Stomach (tissue), 9 donors: ENCODE data around the gene FNDC1. TPM values are rescaled to one million over a fixed set of nuclear protein-coding genes. Genes with fewer than 3 reads are reported as not detected.

Source experiments
- DNase-seq, 2 donors: peaks; one replicate each; pipeline versions ENCODE4 v3.0.0 to v3.0.0-alpha.2; 2013 to 2019
- H3K27ac ChIP-seq, 5 donors: fragments of 200-600 bp in 4 of 5; sonication (generic) in 4 of 5; one replicate each; pipeline ENCODE4 v1.5.1; 2013 to 2019; ENCODE audit warnings: mild to moderate bottlenecking in 1 of 5, moderate library complexity in 1 of 5
- H3K27me3 ChIP-seq, 3 donors: fragments of 200-600 bp; sonication (generic); one replicate each; pipeline ENCODE4 v1.5.1; 2017 to 2019; ENCODE audit warnings: mixed run types in 1 of 3
- H3K36me3 ChIP-seq, 4 donors: fragments of 200-600 bp; sonication (generic); 1 replicate in 3 of 4; 2 replicates in 1 of 4; pipeline ENCODE4 v1.5.1; 2016 to 2019
- H3K4me1 ChIP-seq, 4 donors: fragments of 200-600 bp; sonication (generic); one replicate each; pipeline ENCODE4 v1.5.1; 2016 to 2019
- H3K4me3 ChIP-seq, 4 donors: fragments of 200-600 bp; sonication (generic) in 3 of 4; one replicate each; pipeline ENCODE4 v1.5.1; 2016 to 2019; ENCODE audit warnings: mild to moderate bottlenecking in 1 of 4
- H3K9me3 ChIP-seq, 4 donors: fragments of 200-600 bp; sonication (generic); one replicate each; pipeline ENCODE4 v1.5.1; 2016 to 2019
- CTCF ChIP-seq, 7 experiments: fragments of 450-650 bp in 4 of 7; fragments of 200-600 bp in 3 of 7; sonication (generic) in 3 of 7; IDR thresholded peaks; one replicate each; pipeline ENCODE4 v1.5.1; 2016 to 2019; ENCODE audit warnings: antibody characterized with exemption in 7 of 7, control low read depth in 2 of 7, mild to moderate bottlenecking in 1 of 7
- EP300 ChIP-seq: sonication (generic); formaldehyde crosslinking; IDR thresholded peaks from one replicate; pipeline ENCODE4 v1.6.1; 2017; ENCODE audit warnings: antibody characterized with exemption
- POLR2A ChIP-seq, 4 donors: fragments of 450-650 bp; IDR thresholded peaks; one replicate each; pipeline ENCODE4 v1.6.1; 2016; ENCODE audit warnings: antibody characterized with exemption in 4 of 4, control low read depth in 2 of 4, mild to moderate bottlenecking in 1 of 4, moderate library complexity in 1 of 4
- POLR2AphosphoS5 ChIP-seq, 3 donors: sonication (generic); formaldehyde crosslinking; IDR thresholded peaks; one replicate each; pipeline ENCODE4 v1.6.1; 2016; ENCODE audit warnings: antibody characterized with exemption in 3 of 3
- WGBS, 5 donors: extraction: QIAGEN DNeasy Blood & Tissue Kit in 3 of 5; methylation state at CpG; one replicate each; pipeline versions ENCODE4 v1.1.5 to v1.1.7; 2013 to 2018; 5-methylcytosine and 5-hydroxymethylcytosine counted together
- intact Hi-C: fragments of 100-400 bp; cut with DNase I; formaldehyde crosslinking; loops from one replicate; pipeline ENCODE4 v1.15.1; 2023; ENCODE audit warnings: low total_unique reads
- polyA plus RNA-seq, 3 donors: library from polyadenylated mRNA; stranded (reverse); fragments of 200-250 nt; gene quantifications; one replicate each; pipeline ENCODE4 v1.2.3, GENCODE V29; 2013
- total RNA-seq, 5 donors: library from RNA; depleted of rRNA; stranded (reverse); fragments of >200 nt; gene quantifications; one replicate each; pipeline versions ENCODE4 v1.1.0 to v1.2.3, GENCODE V29; 2014 to 2016
- donor health status: healthy with polysubstance abuse.
- donor health status: Bipolar disorder and iron deficiency.
- donor health status: healthy.

The FNDC1 gene
- total and polyA plus RNA-seq, 8 donors = 0.06 to 11.0 (median 0.43) TPM; not detected in 3

GRCh38 chr6:159213405-159213804 lies 44.2 kb downstream of the FNDC1 start:
- TF ChIP-seq POLR2A (IDR thresholded peaks at IDR 0.05) (no peak), CTCF (IDR thresholded peaks at IDR 0.05) (no peak), POLR2AphosphoS5 (IDR thresholded peaks at IDR 0.05) (no peak), EP300 (no peak)
- no peak overlapping the region for H3K27ac ChIP-seq
- WGBS, 5 donors = 59 to 81% (median 73%) methylated on average over 3 of the region's 3 CpGs
- no peaks in the 10 kb centered on the region for H3K36me3 ChIP-seq
- peaks cover 0 to 3% (median under 1%) of the 10 kb centered on the region in 3 donors for H3K27me3 ChIP-seq
- no peak for DNase-seq
- H3K4me3 ChIP-seq = no peak overlapping the region
- H3K9me3 ChIP-seq = no peaks in the 10 kb centered on the region
- H3K4me1 ChIP-seq = no peaks in the 10 kb centered on the region
- intact Hi-C loops = no loop called here

- no peaks in the 10 kb centered on the region for H3K9me3 ChIP-seq
- 50 to 74% (median 61%) methylated on average over 2 of the region's 2 CpGs for WGBS, 5 donors
- intact Hi-C loops = no loop called here
These were observed 45.1 kb downstream of the FNDC1 start for GRCh38 chr6:159214281-159214680.

GRCh38 chr6:159217595-159218275 lies 48.5 kb downstream of the FNDC1 start:
- H3K9me3 ChIP-seq = no peaks in the 10 kb centered on the region
- intact Hi-C loops = no loop called here
- H3K27ac ChIP-seq = no peak overlapping the region
- TF ChIP-seq CTCF (IDR thresholded peaks at IDR 0.05) (peak in 1 of 7 experiments; percentile 27), POLR2AphosphoS5 (IDR thresholded peaks at IDR 0.05) (no peak), EP300 (no peak), POLR2A (IDR thresholded peaks at IDR 0.05) (no peak)
- WGBS, 5 donors = 51 to 71% (median 55%) methylated on average over 12 to 17 of the region's 17 CpGs
- peaks cover 0 to 5% (median 0%) of the 10 kb centered on the region in 3 donors for H3K27me3 ChIP-seq
- H3K4me3 ChIP-seq = no peak overlapping the region
- no peaks in the 10 kb centered on the region for H3K36me3 ChIP-seq
- H3K4me1 ChIP-seq = no peaks in the 10 kb centered on the region
- peak; percentile 38 to 78 for DNase-seq

More at GRCh38 chr6:159214281-159214680, 45.1 kb downstream of the FNDC1 start:
- Histone ChIP-seq H3K4me3 (no peak overlapping the region), H3K27ac (no peak overlapping the region), H3K4me1 (no peaks in the 10 kb centered on the region), H3K27me3 (peaks cover 0 to 5% (median 0%) of the 10 kb centered on the region in 3 donors), H3K36me3 (no peaks in the 10 kb centered on the region)
- no peak for TF ChIP-seq EP300
- TF ChIP-seq CTCF (IDR thresholded peaks at IDR 0.05) = no peak
- TF ChIP-seq POLR2AphosphoS5 (IDR thresholded peaks at IDR 0.05) = no peak
- no peak for TF ChIP-seq POLR2A (IDR thresholded peaks at IDR 0.05)
- DNase-seq = no peak

GRCh38 chr6:159220093-159220492 lies 50.9 kb downstream of the FNDC1 start:
- Histone ChIP-seq H3K27ac (no peak overlapping the region), H3K4me3 (no peak overlapping the region), H3K4me1 (no peaks in the 10 kb centered on the region), H3K9me3 (no peaks in the 10 kb centered on the region), H3K36me3 (no peaks in the 10 kb centered on the region), H3K27me3 (peaks cover 0 to 5% (median 0%) of the 10 kb centered on the region in 3 donors)
- TF ChIP-seq POLR2A (IDR thresholded peaks at IDR 0.05) = no peak
- TF ChIP-seq EP300 = no peak
- no peak for TF ChIP-seq CTCF (IDR thresholded peaks at IDR 0.05)
- no peak for TF ChIP-seq POLR2AphosphoS5 (IDR thresholded peaks at IDR 0.05)
- DNase-seq = no peak
- 52 to 69% (median 64%) methylated on average over 5 of the region's 5 CpGs for WGBS, 5 donors
- intact Hi-C loops = no loop called here
